Right lobe of liver (tissue), 4 donors: Measurements from ENCODE around the gene PRSS2.

Experiments
- POLR2A ChIP-seq: fragments of 450-650 bp; IDR thresholded peaks from one replicate; pipeline ENCODE4 v1.6.1; 2017; ENCODE audit warnings: antibody characterized with exemption, mild to moderate bottlenecking
- TF ChIP-seq, protein P1 (sequence below), 4 donors: fragments of 200-600 bp in 3 of 4; fragments of 450-650 bp in 1 of 4; IDR thresholded peaks; one replicate each; pipeline versions ENCODE4 v1.5.1 to v1.8.0; 2016 to 2022; ENCODE audit warnings: antibody characterized with exemption in 4 of 4, mild to moderate bottlenecking in 2 of 4
- donor health status: DM: no; HTN: no; CAD: no.
- donor health status: DM: no; HTN: no; CAD: no.
- donor health status: DM: no; HTN: yes; CAD: no.

- TF ChIP-seq, protein P1, sequence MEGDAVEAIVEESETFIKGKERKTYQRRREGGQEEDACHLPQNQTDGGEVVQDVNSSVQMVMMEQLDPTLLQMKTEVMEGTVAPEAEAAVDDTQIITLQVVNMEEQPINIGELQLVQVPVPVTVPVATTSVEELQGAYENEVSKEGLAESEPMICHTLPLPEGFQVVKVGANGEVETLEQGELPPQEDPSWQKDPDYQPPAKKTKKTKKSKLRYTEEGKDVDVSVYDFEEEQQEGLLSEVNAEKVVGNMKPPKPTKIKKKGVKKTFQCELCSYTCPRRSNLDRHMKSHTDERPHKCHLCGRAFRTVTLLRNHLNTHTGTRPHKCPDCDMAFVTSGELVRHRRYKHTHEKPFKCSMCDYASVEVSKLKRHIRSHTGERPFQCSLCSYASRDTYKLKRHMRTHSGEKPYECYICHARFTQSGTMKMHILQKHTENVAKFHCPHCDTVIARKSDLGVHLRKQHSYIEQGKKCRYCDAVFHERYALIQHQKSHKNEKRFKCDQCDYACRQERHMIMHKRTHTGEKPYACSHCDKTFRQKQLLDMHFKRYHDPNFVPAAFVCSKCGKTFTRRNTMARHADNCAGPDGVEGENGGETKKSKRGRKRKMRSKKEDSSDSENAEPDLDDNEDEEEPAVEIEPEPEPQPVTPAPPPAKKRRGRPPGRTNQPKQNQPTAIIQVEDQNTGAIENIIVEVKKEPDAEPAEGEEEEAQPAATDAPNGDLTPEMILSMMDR (IDR thresholded peaks at IDR 0.05): no peak
- no peak for TF ChIP-seq POLR2A
These were observed 18.7 kb downstream of the PRSS2 start for GRCh38 chr7:142789441-142789840.
